Measurements from ENCODE around the gene DPP8.

Gene DPP8

DNA sequence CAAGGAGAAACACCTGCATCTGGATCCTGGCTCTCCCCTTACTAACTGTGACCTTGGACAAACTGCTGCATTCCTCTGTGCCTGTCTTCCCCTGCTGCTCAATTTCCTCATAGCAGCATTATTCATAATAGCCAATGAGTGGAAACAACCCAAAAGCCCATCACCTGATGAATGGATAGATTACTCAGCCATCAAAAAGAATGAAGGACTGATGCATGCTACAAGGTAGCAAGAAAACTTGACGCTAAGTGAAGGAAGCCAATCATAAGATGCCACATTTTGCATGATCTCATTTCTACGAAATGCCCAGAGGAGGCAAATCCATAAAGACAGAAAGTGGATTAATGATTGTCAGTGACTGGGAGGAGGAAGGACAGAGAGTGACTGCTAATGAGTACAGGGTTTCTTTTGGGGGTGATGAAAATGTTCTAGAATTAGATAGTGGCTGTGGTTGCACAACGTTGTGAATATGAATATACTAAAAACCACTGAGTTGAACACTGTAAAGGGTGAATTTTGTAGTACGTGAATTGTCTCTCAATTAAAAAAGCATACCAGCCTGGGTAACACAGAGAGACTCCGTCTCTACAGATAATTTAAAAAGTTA is 105.9 kb downstream of the DPP8 start:
- no peak overlapping the region for H3K4me3 ChIP-seq (ENCODE audit: low read depth, low read length)
- TF ChIP-seq, protein P1, sequence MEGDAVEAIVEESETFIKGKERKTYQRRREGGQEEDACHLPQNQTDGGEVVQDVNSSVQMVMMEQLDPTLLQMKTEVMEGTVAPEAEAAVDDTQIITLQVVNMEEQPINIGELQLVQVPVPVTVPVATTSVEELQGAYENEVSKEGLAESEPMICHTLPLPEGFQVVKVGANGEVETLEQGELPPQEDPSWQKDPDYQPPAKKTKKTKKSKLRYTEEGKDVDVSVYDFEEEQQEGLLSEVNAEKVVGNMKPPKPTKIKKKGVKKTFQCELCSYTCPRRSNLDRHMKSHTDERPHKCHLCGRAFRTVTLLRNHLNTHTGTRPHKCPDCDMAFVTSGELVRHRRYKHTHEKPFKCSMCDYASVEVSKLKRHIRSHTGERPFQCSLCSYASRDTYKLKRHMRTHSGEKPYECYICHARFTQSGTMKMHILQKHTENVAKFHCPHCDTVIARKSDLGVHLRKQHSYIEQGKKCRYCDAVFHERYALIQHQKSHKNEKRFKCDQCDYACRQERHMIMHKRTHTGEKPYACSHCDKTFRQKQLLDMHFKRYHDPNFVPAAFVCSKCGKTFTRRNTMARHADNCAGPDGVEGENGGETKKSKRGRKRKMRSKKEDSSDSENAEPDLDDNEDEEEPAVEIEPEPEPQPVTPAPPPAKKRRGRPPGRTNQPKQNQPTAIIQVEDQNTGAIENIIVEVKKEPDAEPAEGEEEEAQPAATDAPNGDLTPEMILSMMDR (IDR thresholded peaks at IDR 0.05; ENCODE audit: insufficient read depth, low read depth, low read length, missing control alignments) = no peak
- no peak for DNase-seq (ENCODE audit: low read depth)

DNA sequence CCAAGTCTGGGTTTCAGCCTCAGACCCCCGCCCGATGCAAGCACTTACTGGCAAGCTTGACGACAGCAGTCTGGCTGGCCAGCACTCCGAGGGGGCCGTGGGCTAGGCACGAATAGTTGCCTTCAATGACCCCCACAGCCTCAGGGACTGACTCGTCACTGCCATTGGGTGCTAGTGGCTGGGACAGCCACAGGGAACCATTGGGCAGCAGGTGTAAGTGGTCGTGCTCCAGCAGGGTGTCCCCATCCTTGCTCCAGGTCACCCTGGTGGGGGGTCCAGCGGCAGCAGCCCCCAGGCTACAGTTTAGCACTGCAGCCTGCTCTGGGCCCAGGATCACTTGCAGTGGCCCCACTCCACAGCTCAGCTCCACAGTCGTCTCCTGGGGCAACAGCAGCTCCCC is 106.5 kb downstream of the DPP8 start:
- TF ChIP-seq, protein P1 (IDR thresholded peaks at IDR 0.05; ENCODE audit: insufficient read depth, low read depth, low read length, missing control alignments) = no peak
- no peak overlapping the region for H3K4me3 ChIP-seq (ENCODE audit: low read depth, low read length)
- DNase-seq (ENCODE audit: low read depth) = no peak

DNA sequence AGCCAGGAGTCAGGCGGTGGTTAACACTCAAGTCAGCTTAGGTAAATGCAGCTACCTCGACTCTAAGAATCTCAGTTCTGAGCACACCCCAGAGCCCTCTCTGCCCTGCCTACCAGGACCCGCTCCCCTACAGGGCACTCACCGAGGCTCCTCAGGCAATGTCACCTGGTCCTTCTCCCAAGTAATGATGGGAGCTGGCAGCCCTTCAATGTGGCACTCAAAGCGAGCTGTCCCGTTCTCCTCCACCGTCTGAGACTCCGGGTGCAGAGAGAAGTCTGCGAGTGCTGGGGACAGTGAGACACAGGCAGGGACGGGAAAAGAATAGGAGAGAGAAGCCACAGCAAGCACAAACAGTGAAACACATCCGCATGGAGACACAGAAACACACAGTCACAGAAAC is 107.5 kb downstream of the DPP8 start:
- DNase-seq (ENCODE audit: low read depth) = no peak
- TF ChIP-seq, protein P1 (IDR thresholded peaks at IDR 0.05; ENCODE audit: insufficient read depth, low read depth, low read length, missing control alignments) = no peak
- no peak overlapping the region for H3K4me3 ChIP-seq (ENCODE audit: low read depth, low read length)

DNA sequence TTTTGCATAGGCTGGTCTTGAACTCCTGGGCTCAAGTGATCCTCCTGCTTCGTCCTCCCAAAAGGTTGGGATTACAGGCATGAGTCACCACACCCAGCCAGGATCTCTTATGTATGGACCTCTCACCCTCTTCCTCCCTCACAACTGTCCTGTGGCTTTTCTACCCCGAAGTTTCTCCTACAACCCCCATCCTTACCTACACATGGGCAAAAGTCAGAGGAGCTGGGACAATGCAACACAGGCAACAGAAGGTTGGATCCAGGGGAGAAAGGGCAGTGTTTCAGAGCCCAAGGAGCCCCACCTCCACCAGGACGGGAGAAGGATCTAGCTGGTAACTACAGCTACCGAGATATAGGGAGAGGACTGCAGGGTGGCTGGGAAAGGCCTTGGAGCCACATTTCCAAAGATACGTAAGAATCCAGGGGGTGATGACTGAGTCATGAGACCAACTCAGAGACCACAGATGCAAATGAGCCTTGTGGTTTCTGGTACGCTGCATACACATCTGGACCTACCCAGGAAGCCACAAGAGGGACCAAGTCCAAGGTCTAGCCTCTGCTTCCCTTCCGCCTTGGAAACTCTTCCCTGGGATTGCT is 108.4 kb downstream of the DPP8 start:
- TF ChIP-seq, protein P1 (IDR thresholded peaks at IDR 0.05; ENCODE audit: insufficient read depth, low read depth, low read length, missing control alignments) = no peak
- no peak overlapping the region for H3K4me3 ChIP-seq (ENCODE audit: low read depth, low read length)

DNA sequence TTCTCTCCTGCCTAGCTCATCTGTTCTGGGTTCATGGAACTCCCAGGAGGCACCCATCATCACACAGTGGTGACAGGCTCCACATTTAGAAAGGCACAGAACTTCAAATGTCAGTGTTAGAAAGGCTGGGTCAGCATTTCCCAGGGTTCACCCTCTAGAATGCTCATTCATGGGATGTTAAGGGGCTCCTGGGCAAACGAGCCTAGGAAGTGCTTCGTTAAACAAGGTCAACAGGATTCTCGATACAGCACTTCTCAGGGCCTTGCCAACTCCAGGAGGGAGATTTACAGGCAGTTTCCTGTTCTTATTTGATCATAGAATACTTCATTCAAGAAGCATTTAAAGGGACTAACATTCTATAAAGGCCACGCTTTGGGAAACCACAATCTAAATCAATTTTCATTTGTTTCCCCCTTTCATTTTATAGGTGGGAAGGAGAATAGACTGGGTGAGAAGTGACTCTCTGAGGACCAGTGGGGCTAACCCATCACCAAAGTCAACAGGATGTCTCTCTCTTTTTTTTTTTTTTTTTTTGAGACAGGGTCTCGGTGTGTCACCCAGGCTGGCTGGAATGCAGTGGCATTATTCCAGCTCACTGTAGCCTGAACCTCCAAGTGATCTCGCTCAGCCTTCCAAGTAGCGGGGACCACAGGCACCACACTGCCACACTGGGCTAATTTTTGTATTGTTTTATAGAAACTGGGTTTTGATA is 109.0 kb downstream of the DPP8 start:
- DNase-seq (ENCODE audit: low read depth) = no peak
- TF ChIP-seq, protein P1 (IDR thresholded peaks at IDR 0.05; ENCODE audit: insufficient read depth, low read depth, low read length, missing control alignments) = no peak
- H3K4me3 ChIP-seq (ENCODE audit: low read depth, low read length) = no peak overlapping the region

More for the DNA sequence above, 108.4 kb downstream of the DPP8 start:
- DNase-seq (ENCODE audit: low read depth) = peak; percentile 62

DNA sequence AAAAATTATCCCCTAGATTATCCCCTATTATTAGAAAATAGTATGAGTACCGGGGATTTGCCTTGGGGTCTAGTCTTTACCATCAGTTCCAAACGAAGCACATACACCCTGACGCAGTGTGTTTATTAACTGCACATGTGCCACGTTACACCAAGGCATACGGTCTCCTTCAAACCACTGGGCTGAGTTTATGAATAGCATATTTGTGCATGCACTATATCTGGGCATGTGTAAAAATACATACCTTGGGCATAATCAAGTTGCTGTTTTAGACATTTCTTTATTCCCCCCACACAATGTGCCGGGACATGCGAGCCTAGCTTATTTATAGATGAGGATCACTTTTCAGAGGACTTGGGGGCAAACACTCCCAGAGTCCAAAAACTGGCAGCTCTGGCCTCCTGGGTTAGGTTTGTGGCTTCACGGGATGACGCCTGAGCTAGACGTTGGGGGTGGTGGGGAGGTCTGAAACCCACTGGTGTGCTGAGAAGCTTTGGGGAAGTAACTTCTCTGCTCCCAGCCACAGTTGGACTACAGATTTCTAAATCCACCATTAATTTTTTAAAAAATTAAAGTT is 111.0 kb downstream of the DPP8 start:
- no peak overlapping the region for H3K4me3 ChIP-seq (ENCODE audit: low read depth, low read length)
- TF ChIP-seq, protein P1 (IDR thresholded peaks at IDR 0.05; ENCODE audit: insufficient read depth, low read depth, low read length, missing control alignments) = no peak
- no peak for DNase-seq (ENCODE audit: low read depth)
